Hepatocyte (in vitro differentiated cells): Measurements from ENCODE around the gene CHRNE.

Experiments
- EZH2 ChIP-seq: fragments of 200-600 bp; sonication (generic); IDR thresholded peaks from 2 replicates; pipeline ENCODE4 v1.6.1; 2016; ENCODE audit warnings: antibody characterized with exemption, mild to moderate bottlenecking, borderline replicate concordance
- EZH2phosphoT487 ChIP-seq: fragments of 200-600 bp; sonication (generic); IDR thresholded peaks from one replicate; pipeline ENCODE4 v1.6.1; 2018; ENCODE audit warnings: antibody characterized with exemption, mild to moderate bottlenecking, low read depth, moderate library complexity; ENCODE audit not compliant: unreplicated experiment, severe bottlenecking
- TF ChIP-seq, protein P1 (sequence below): fragments of 200-600 bp; sonication (generic); IDR thresholded peaks from 2 replicates; pipeline ENCODE4 v1.5.1; 2016; ENCODE audit warnings: antibody characterized with exemption, mild to moderate bottlenecking; ENCODE audit not compliant: poor library complexity

DNA sequence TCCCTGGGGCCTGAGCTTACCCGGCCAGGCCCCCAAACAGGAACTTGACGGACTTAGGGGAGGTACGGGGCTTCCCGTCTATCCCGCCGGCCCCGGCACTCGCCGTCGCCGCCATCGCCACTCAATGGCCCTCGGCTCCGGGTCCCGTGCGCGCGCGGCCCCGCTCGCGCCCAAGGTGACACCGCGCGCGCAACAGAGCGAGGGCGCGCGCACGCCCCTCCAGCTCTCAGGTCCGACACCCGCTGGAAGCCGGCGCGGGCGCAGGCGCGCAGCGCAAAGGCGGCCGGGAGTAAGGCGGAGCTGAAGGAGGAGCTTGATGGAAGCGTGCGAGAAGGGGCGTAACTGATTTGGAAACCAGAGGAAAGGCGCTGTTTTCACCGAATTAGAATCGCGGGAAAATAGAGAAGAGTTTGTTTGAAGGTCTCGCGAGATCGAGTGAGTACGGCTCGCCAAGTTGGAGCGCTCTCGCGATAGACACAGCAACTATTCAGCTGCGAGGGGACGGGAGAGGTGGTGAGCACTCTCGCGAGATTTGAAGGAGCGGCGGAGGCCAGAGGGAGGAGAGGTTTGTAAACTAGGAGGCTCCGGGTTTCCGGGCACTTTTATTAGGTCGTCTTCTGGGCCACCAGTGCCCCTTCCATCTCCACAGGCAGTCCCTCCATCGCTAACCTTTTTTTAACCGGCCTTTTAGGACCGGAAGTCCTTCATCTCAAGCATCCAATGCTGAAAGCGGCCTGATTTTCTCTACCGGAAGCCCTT is 37.1 kb upstream of the CHRNE start, which contains the start of the genes RNF167 and SLC25A11:
- TF ChIP-seq, protein P1, sequence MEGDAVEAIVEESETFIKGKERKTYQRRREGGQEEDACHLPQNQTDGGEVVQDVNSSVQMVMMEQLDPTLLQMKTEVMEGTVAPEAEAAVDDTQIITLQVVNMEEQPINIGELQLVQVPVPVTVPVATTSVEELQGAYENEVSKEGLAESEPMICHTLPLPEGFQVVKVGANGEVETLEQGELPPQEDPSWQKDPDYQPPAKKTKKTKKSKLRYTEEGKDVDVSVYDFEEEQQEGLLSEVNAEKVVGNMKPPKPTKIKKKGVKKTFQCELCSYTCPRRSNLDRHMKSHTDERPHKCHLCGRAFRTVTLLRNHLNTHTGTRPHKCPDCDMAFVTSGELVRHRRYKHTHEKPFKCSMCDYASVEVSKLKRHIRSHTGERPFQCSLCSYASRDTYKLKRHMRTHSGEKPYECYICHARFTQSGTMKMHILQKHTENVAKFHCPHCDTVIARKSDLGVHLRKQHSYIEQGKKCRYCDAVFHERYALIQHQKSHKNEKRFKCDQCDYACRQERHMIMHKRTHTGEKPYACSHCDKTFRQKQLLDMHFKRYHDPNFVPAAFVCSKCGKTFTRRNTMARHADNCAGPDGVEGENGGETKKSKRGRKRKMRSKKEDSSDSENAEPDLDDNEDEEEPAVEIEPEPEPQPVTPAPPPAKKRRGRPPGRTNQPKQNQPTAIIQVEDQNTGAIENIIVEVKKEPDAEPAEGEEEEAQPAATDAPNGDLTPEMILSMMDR = no peak
- no peak for TF ChIP-seq EZH2
- TF ChIP-seq EZH2phosphoT487 = no peak
